CD8-positive, alpha-beta memory T cell (primary cell): ENCODE measurements around the gene ACAP1. TPM values are rescaled to one million over a fixed set of nuclear protein-coding genes. Genes with fewer than 3 reads are reported as not detected.

Source experiments
- CTCF ChIA-PET: fragments of 350-600 bp; sonication (Branson Sonifier 250); formaldehyde crosslinking; loops from one replicate; lab custom pipeline; 2021; ENCODE audit warnings: antibody characterized with exemption; lab: Charles Lee
- POLR2A ChIA-PET: fragments of 350-600 bp; sonication (Branson Sonifier 250); formaldehyde crosslinking; loops from one replicate; lab custom pipeline; 2021; ENCODE audit warnings: antibody characterized with exemption; lab: Charles Lee
- DNase-seq, 5 donors: peaks; one replicate each; pipeline versions ENCODE4 v3.0.0 to v3.0.0-alpha.2; 2020 to 2022; ENCODE audit warnings: mixed read lengths in 1 of 5
- H3K27ac ChIP-seq: one replicate; pipeline ENCODE4 v1.7.0; 2013; ENCODE audit warnings: low read depth, mild to moderate bottlenecking, low read length, moderate library complexity
- H3K27me3 ChIP-seq: 2 replicates; pipeline ENCODE4 v1.7.0; 2013; ENCODE audit warnings: low read length, mild to moderate bottlenecking; ENCODE audit not compliant: insufficient read depth, poor library complexity, severe bottlenecking
- H3K36me3 ChIP-seq: 2 replicates; pipeline ENCODE4 v1.7.0; 2013; ENCODE audit warnings: mild to moderate bottlenecking, low read length, moderate library complexity; ENCODE audit not compliant: insufficient read depth
- H3K4me1 ChIP-seq: 2 replicates; pipeline ENCODE4 v1.7.0; 2013; ENCODE audit warnings: mild to moderate bottlenecking, low read length, moderate library complexity; ENCODE audit not compliant: insufficient read depth
- H3K4me3 ChIP-seq: 2 replicates; pipeline ENCODE4 v1.7.0; 2013; ENCODE audit warnings: mild to moderate bottlenecking, low read length
- H3K9me3 ChIP-seq: 2 replicates; pipeline ENCODE4 v1.7.0; 2013; ENCODE audit warnings: mild to moderate bottlenecking, low read length
- H3K27ac Mint-ChIP-seq, 8 donors: one replicate each; pipeline ENCODE4 v1.8.0; 2020 to 2021; ENCODE audit warnings: mixed read lengths in 8 of 8, mild to moderate bottlenecking in 6 of 8, inconsistent platforms in 3 of 8, moderate library complexity in 3 of 8
- H3K27me3 Mint-ChIP-seq, 2 donors: one replicate each; pipeline ENCODE4 v1.8.0; 2020 to 2021; ENCODE audit warnings: mixed read lengths in 2 of 2, mild to moderate bottlenecking in 1 of 2, moderate library complexity in 1 of 2
- H3K36me3 Mint-ChIP-seq, 3 donors: one replicate each; pipeline ENCODE4 v1.8.0; 2020 to 2021; ENCODE audit warnings: mixed read lengths in 3 of 3, inconsistent platforms in 1 of 3, mild to moderate bottlenecking in 1 of 3
- H3K4me1 Mint-ChIP-seq, 3 donors: one replicate each; pipeline ENCODE4 v1.8.0; 2020 to 2021; ENCODE audit warnings: mixed read lengths in 3 of 3, inconsistent platforms in 1 of 3, mild to moderate bottlenecking in 1 of 3
- H3K4me3 Mint-ChIP-seq, 7 donors: one replicate each; pipeline ENCODE4 v1.8.0; 2020 to 2021; ENCODE audit warnings: mixed read lengths in 7 of 7, mild to moderate bottlenecking in 6 of 7, moderate library complexity in 4 of 7, inconsistent platforms in 2 of 7
- H3K9me3 Mint-ChIP-seq, 5 donors: one replicate each; pipeline ENCODE4 v1.8.0; 2020 to 2022; ENCODE audit warnings: mixed read lengths in 5 of 5, mild to moderate bottlenecking in 3 of 5, moderate library complexity in 2 of 5, inconsistent platforms in 1 of 5
- polyA plus RNA-seq: library from polyadenylated mRNA; unstranded; fragments of 300-500 nt; fragmentation: Illumina TruSeq; gene quantifications from one replicate; pipeline ENCODE4 v1.2.3, GENCODE V29; 2021
- total RNA-seq, 2 experiments: library from RNA; stranded (reverse); gene quantifications; one replicate each; pipeline ENCODE4 v1.2.3, GENCODE V29; 2021

Gene ACAP1
- total and polyA plus RNA-seq, 3 experiments from 2014 or later, result 216 to 274 (median 225) TPM

DNA sequence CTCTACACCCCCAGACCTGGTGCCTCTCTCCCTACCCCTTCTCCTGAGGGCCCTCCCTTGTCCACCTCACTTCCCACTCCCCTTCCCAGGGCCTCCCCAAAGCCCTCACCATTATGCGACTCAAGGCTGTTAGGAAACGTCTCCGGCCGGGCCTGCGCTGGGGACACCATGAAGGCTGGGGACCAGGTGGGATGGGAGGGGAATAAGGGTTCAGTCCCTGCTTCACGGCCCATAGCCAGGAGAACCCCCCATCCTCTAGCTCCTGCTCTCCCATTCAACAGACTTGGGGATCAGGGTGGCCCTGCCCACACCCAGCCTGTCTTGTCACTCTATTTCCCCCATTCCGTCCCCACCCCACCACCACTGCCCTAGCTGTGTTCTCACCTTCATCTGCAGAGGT lies 9.3 kb upstream of the ACAP1 start:
- Mint-ChIP-seq H3K36me3 (peaks cover 0 to 56% (median 0%) of the 10 kb centered on the region in 3 donors), H3K4me3 (peak overlapping the region in 2 of 7 donors; percentile 40 to 81), H3K27ac (peak overlapping the region in 2 of 8 donors; percentile 20 to 80), H3K4me1 (peaks cover 26 to 48% (median 31%) of the 10 kb centered on the region in 3 donors), H3K27me3 (peaks cover 0 to 2% of the 10 kb centered on the region in 2 donors), H3K9me3 (no peaks in the 10 kb centered on the region)
- DNase-seq, result no peak
- peaks cover 20% of the 10 kb centered on the region for H3K36me3 ChIP-seq
- CTCF ChIA-PET, result interaction anchor here (1.0 to 9.8 kb wide), 4 partner anchors 11 to 110 kb away, joined by 3 to 85 read pairs (median 7); partner anchors contain the start of gene ACAP1
- POLR2A ChIA-PET, result interaction anchor here (1.1 to 1.7 kb wide), 2 partner anchors 9 to 12 kb away, joined by 4 to 8 read pairs; partner anchors contain the start of genes ACAP1 and GPS2
- peaks cover 37% of the 10 kb centered on the region for H3K4me1 ChIP-seq
- H3K27me3 ChIP-seq, result no peaks in the 10 kb centered on the region
- H3K27ac ChIP-seq, result no peak overlapping the region
- H3K9me3 ChIP-seq, result no peaks in the 10 kb centered on the region
- H3K4me3 ChIP-seq, result no peak overlapping the region

DNA sequence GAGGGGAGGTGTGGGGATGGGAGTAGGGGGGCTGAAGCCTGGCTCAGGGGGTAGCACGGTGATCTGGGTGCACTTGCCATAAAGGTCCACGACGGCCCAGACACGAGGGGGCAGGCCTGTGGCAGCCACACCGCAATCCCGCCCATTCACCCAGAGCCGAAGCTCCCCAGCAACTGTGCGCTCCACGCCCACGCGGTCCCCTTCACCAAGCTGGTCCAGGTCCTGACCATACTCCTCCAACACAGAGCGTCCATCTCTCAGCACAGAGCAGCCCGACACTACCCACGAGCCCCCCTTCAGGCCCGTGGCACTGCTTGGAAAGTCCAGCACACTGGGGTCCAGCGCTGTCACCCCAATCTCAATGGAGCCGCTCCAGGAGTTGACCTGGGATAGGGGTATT lies 8.8 kb upstream of the ACAP1 start:
- POLR2A ChIA-PET, result interaction anchor here (1.1 to 1.7 kb wide), 2 partner anchors 9 to 12 kb away, joined by 4 to 8 read pairs; partner anchors contain the start of genes ACAP1 and GPS2
- H3K9me3 ChIP-seq, result no peaks in the 10 kb centered on the region
- peaks cover 15% of the 10 kb centered on the region for H3K36me3 ChIP-seq
- H3K27ac Mint-ChIP-seq, result peak overlapping the region in 3 of 8 donors; percentile 64 to 98 (median 97)
- no peak overlapping the region for H3K4me3 ChIP-seq
- H3K4me3 Mint-ChIP-seq, result peak overlapping the region in 3 of 7 donors; percentile 67 to 86 (median 81)
- no peaks in the 10 kb centered on the region for H3K9me3 Mint-ChIP-seq
- H3K4me1 Mint-ChIP-seq, result peaks cover 30 to 52% (median 35%) of the 10 kb centered on the region in 3 donors
- peaks cover 0 to 52% (median 0%) of the 10 kb centered on the region in 3 donors for H3K36me3 Mint-ChIP-seq
- H3K4me1 ChIP-seq, result peaks cover 41% of the 10 kb centered on the region
- no peak overlapping the region for H3K27ac ChIP-seq
- H3K27me3 Mint-ChIP-seq, result peaks cover 0 to 2% of the 10 kb centered on the region in 2 donors
- no peaks in the 10 kb centered on the region for H3K27me3 ChIP-seq
- CTCF ChIA-PET, result interaction anchor here (1.0 to 9.8 kb wide), 3 partner anchors 10 to 109 kb away, joined by 7 to 85 read pairs (median 7); partner anchors contain the start of gene ACAP1
- no peak for DNase-seq

DNA sequence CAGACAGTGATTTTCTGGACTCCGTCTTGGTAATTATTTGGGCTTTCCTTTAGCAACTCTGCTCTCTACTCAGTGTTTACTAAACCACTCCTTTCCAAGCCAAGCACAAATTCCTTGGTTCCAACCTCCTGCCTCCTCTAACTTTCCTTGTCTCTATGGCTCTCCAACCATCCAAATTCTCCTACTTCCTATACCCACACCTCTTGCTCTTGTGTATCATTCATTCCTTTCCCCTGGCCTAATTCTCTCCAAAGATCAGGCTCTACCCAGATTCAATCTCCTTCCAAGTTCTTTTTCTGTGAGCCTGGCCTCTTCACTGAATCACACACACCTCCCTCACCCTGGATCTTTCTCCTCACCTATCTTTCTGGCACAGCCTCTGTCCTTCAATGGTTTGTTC lies 8.3 kb upstream of the ACAP1 start:
- Histone ChIP-seq H3K27me3 (no peaks in the 10 kb centered on the region), H3K36me3 (peaks cover 10% of the 10 kb centered on the region), H3K4me1 (peaks cover 41% of the 10 kb centered on the region), H3K27ac (no peak overlapping the region), H3K4me3 (no peak overlapping the region), H3K9me3 (no peaks in the 10 kb centered on the region)
- ChIA-PET POLR2A (interaction anchor here (0.6 to 1.7 kb wide), 2 partner anchors 8 to 346 kb away, joined by 3 to 8 read pairs; partner anchors contain the start of gene ACAP1), CTCF (interaction anchor here (2.0 to 9.8 kb wide), 4 partner anchors 10 to 32 kb away, joined by 8 to 85 read pairs (median 16); partner anchors contain the start of genes ACAP1 and TMEM95)
- Mint-ChIP-seq H3K9me3 (no peaks in the 10 kb centered on the region), H3K4me1 (peaks cover 33 to 56% (median 40%) of the 10 kb centered on the region in 3 donors), H3K27me3 (peaks cover 0 to 2% of the 10 kb centered on the region in 2 donors), H3K36me3 (peaks cover 0 to 47% (median 0%) of the 10 kb centered on the region in 3 donors), H3K4me3 (peak overlapping the region; percentile 81 to 98 (median 95)), H3K27ac (peak overlapping the region in 7 of 8 donors; percentile 52 to 98 (median 85))
- no peak for DNase-seq

DNA sequence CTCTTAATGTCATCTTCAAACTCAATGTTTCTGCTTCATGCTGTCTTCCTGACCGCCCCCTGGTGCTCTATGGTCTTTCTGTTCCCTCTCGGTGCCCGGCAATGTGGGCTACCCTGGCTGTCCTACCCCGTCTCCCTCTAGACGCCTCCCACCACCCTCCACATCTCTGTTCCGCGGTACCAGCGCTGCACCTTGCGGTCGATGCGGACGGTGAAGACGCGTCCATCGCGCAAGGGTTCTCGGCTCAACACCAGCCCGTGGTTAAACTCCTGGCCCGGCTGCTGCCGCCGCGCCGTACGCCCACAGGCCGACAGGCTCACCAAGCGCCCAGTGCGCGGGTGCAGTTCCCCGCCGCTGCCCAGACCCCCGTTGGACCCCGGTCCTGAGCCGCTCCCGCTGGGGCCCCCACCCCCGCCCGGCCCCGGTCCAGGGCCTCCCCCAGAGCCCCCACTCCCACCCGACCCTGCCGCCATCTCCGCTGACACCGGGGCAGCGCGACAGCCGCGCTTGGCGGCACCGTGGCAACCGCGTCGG lies 7.4 kb upstream of the ACAP1 start, which contains the start of gene NEURL4:
NEURL4 (minus strand) TSS at position 496 of the 534 bp plus-strand sequence; CDS start at position 473, 23 bp downstream.
- no peaks in the 10 kb centered on the region for H3K9me3 Mint-ChIP-seq
- peaks cover 37 to 58% (median 46%) of the 10 kb centered on the region in 3 donors for H3K4me1 Mint-ChIP-seq
- peak within 1 kb of the TSS; percentile 82 for H3K27ac ChIP-seq
- ChIA-PET CTCF (interaction anchor here (1.0 to 9.8 kb wide), 10 partner anchors 9 to 359 kb away, joined by 3 to 85 read pairs (median 6); partner anchors contain the start of genes ACAP1, TMEM95 and TP53), POLR2A (interaction anchor here (0.6 to 2.5 kb wide), 11 partner anchors 14 to 359 kb away, joined by 3 to 21 read pairs (median 4); partner anchors contain the start of genes GABARAP, GPS2, KCTD11 and POLR2A)
- peaks cover 43% of the 10 kb centered on the region for H3K4me1 ChIP-seq
- peak within 1 kb of the TSS; percentile 95 to 99 (median 97) for H3K27ac Mint-ChIP-seq
- DNase-seq, result peak in 2 of 5 donors; percentile 35 to 60
- H3K4me3 Mint-ChIP-seq, result peak within 1 kb of the TSS; percentile 91 to 99 (median 97)
- H3K36me3 ChIP-seq, result peaks cover 1% of the 10 kb centered on the region
- H3K27me3 Mint-ChIP-seq, result peaks cover 0 to 2% of the 10 kb centered on the region in 2 donors
- H3K4me3 ChIP-seq, result peak within 1 kb of the TSS; percentile 79
- peaks cover 0 to 38% (median 0%) of the 10 kb centered on the region in 3 donors for H3K36me3 Mint-ChIP-seq
- H3K9me3 ChIP-seq, result no peaks in the 10 kb centered on the region
- no peaks in the 10 kb centered on the region for H3K27me3 ChIP-seq

DNA sequence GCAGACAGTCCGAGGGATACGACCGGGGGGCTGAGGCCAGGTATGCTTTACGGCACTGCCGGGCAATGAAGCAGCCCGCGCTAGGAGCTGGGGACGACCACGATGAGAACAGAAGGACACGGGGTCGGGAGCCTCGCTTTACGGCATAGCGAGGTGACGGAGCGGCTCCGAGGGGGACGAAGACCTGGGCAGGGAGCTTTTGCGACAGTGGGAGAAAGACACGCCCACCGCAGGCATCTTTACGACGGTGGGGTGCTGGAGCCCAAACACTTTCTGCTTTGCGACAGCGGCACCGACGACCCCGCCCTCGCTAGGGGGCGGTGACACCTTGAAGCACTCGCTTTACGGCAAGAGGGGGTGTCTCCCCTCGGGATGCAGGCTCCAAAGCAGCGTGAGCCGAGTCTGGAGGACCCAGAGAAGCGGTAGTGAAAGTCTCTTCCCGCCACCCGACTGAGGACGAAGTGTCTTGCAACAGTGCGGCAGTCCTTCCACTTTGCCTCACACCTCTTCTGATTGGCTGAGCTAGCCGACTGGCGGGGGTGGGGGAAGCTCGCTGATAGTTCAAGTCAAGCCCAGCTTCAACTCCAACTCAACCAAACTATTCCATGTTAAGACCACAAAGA lies 6.8 kb upstream of the ACAP1 start:
- peaks cover 33 to 54% (median 42%) of the 10 kb centered on the region in 3 donors for H3K4me1 Mint-ChIP-seq
- H3K27ac Mint-ChIP-seq, result peak overlapping the region; percentile 95 to 99 (median 97)
- POLR2A ChIA-PET, result interaction anchor here (0.7 to 2.5 kb wide), 17 partner anchors 10 to 358 kb away, joined by 3 to 21 read pairs (median 4); partner anchors contain the start of genes DVL2, GABARAP, GPS2 and KCTD11
- H3K4me3 ChIP-seq, result peak overlapping the region; percentile 79
- H3K27me3 ChIP-seq, result no peaks in the 10 kb centered on the region
- CTCF ChIA-PET, result interaction anchor here (0.6 to 9.8 kb wide), 14 partner anchors 8 to 358 kb away, joined by 3 to 85 read pairs (median 5); partner anchors contain the start of genes ACAP1, TMEM95 and TP53
- H3K36me3 Mint-ChIP-seq, result peaks cover 0 to 33% (median 0%) of the 10 kb centered on the region in 3 donors
- H3K27me3 Mint-ChIP-seq, result peaks cover 0 to 2% of the 10 kb centered on the region in 2 donors
- H3K9me3 Mint-ChIP-seq, result no peaks in the 10 kb centered on the region
- peak overlapping the region; percentile 91 to 99 (median 97) for H3K4me3 Mint-ChIP-seq
- H3K27ac ChIP-seq, result peak overlapping the region; percentile 82
- peak; percentile 92 to 98 (median 97) for DNase-seq
- no peaks in the 10 kb centered on the region for H3K9me3 ChIP-seq
- H3K36me3 ChIP-seq, result no peaks in the 10 kb centered on the region
- H3K4me1 ChIP-seq, result peaks cover 43% of the 10 kb centered on the region

DNA sequence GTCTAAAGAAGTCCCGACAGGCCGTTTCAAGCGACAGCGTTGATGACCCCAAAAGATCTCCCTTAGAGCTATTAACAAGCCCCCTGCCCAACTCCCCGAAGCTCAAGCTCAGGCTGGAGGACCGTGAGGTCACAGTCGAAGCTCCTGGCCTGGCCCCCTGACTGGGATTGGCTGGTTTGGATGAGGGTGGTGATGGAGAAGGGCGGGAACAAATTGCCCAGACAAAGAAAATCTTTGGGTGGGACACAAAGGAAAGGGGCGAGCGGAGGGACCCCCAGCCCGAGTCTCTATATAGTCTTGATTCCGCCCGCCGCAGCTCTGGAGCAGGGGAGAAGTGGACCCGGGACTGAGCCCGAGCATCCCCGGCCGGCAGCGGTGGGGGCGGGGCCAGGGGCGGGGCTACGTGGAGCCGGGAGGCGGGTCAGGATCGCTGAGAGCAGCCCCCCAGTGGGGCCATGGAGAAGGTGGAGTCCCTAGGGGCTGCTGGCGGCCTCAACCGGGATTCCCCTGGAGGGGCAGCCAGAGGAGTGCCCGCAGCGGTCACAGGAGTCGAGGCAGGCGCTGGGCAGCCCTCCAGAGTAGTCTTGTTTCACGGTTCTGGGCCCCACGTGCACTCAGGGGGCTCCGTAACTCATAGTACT lies 6.2 kb upstream of the ACAP1 start:
- DNase-seq, result peak; percentile 70 to 87 (median 81)
- POLR2A ChIA-PET, result interaction anchor here (0.7 to 2.5 kb wide), 17 partner anchors 9 to 357 kb away, joined by 3 to 21 read pairs (median 4); partner anchors contain the start of genes DVL2, GABARAP, GPS2 and KCTD11
- Histone ChIP-seq H3K36me3 (no peaks in the 10 kb centered on the region), H3K9me3 (no peaks in the 10 kb centered on the region), H3K27me3 (no peaks in the 10 kb centered on the region), H3K27ac (peak overlapping the region; percentile 82), H3K4me1 (peaks cover 47% of the 10 kb centered on the region), H3K4me3 (peak overlapping the region; percentile 79)
- Mint-ChIP-seq H3K27me3 (peaks cover 0 to 2% of the 10 kb centered on the region in 2 donors), H3K36me3 (peaks cover 0 to 27% (median 0%) of the 10 kb centered on the region in 3 donors), H3K4me3 (peak overlapping the region; percentile 91 to 99 (median 97)), H3K4me1 (peaks cover 36 to 60% (median 46%) of the 10 kb centered on the region in 3 donors), H3K27ac (peak overlapping the region; percentile 95 to 99 (median 97)), H3K9me3 (no peaks in the 10 kb centered on the region)
- CTCF ChIA-PET, result interaction anchor here (0.6 to 9.8 kb wide), 15 partner anchors 8 to 357 kb away, joined by 3 to 85 read pairs (median 5); partner anchors contain the start of genes ACAP1, TMEM95 and TP53
